ENCODE measurements around the gene GIT2.
"Not testable (repeated sequence)": the region's sequence is repeated elsewhere in the genome, so short reads cannot be mapped to it uniquely, and the experiment has no call there.

GIT2 gene

GRCh38 chr12:109899783-109900751 lies 96.1 kb downstream of the GIT2 start, which contains the start of gene TCHP:
Gene TCHP, plus strand, starts transcription at chr12:109900274. Its CDS starts 2,753 bp downstream, at chr12:109903027.
- peaks cover 27% of the 10 kb centered on the region for H3K79me2 ChIP-seq (ENCODE audit: insufficient read depth, low read length)
- peak within 1 kb of the TSS; percentile 77 for H3K4me2 ChIP-seq (ENCODE audit: insufficient read depth, low read length)
- peaks cover 25% of the 10 kb centered on the region for H3K36me3 ChIP-seq (ENCODE audit: insufficient read depth, low read length)
- TF ChIP-seq CTCF (IDR thresholded peaks at IDR 0.05; ENCODE audit: borderline replicate concordance, extremely low read depth, low read length, poor library complexity, severe bottlenecking) (peak; percentile 66), EZH2 (IDR thresholded peaks at IDR 0.05; ENCODE audit: borderline replicate concordance, low read depth, low read length, severe bottlenecking) (no peak)
- H3K4me1 ChIP-seq (ENCODE audit: insufficient read depth, low read length): peaks cover 23% of the 10 kb centered on the region
- ATAC-seq (ENCODE audit: insufficient read depth, low read depth): peak; percentile 85
- H2AFZ ChIP-seq (ENCODE audit: low read depth, low read length): peak within 1 kb of the TSS; percentile 93
- H3K4me3 ChIP-seq (ENCODE audit: low read depth in 1 of 2, low read length in 2 of 2): peak within 1 kb of the TSS; percentile 48 to 80
- peak within 1 kb of the TSS; percentile 71 for H3K9ac ChIP-seq (ENCODE audit: low read depth, low read length)
- H3K9me3 ChIP-seq (ENCODE audit: insufficient read depth, low read length, severe bottlenecking): no peaks in the 10 kb centered on the region
- H3K27me3 ChIP-seq (ENCODE audit: insufficient read depth, low read length, poor library complexity): no peaks in the 10 kb centered on the region
- no peaks in the 10 kb centered on the region for H4K20me1 ChIP-seq (ENCODE audit: insufficient read depth, low read length)
- H3K27ac ChIP-seq (ENCODE audit: low read length): peak within 1 kb of the TSS; percentile 82
- DNase-seq: peak; percentile 84

- H3K27ac ChIP-seq (ENCODE audit: low read length); H3K27me3 ChIP-seq (ENCODE audit: insufficient read depth, low read length, poor library complexity); ATAC-seq (ENCODE audit: insufficient read depth, low read depth); H3K9me3 ChIP-seq (ENCODE audit: insufficient read depth, low read length, severe bottlenecking); H4K20me1 ChIP-seq (ENCODE audit: insufficient read depth, low read length); DNase-seq: not testable (repeated sequence)
- Histone ChIP-seq H3K4me2 (ENCODE audit: insufficient read depth, low read length) (peak overlapping the region; percentile 77), H3K79me2 (ENCODE audit: insufficient read depth, low read length) (peaks cover 27% of the 10 kb centered on the region), H2AFZ (ENCODE audit: low read depth, low read length) (peak overlapping the region; percentile 93), H3K9ac (ENCODE audit: low read depth, low read length) (peak overlapping the region; percentile 71), H3K4me1 (ENCODE audit: insufficient read depth, low read length) (peaks cover 23% of the 10 kb centered on the region), H3K36me3 (ENCODE audit: insufficient read depth, low read length) (peaks cover 18% of the 10 kb centered on the region), H3K4me3 (ENCODE audit: low read depth in 1 of 2, low read length in 2 of 2) (peak overlapping the region in 1 of 2 experiments; percentile 80; a peak in 2 of 4 replicates)
Measured at GRCh38 chr12:109899345-109899744, 96.8 kb downstream of the GIT2 start.

GRCh38 chr12:109897029-109897428 lies 99.1 kb downstream of the GIT2 start:
- no peaks in the 10 kb centered on the region for H4K20me1 ChIP-seq (ENCODE audit: insufficient read depth, low read length)
- no peak overlapping the region for H3K27ac ChIP-seq (ENCODE audit: low read length)
- no peak for TF ChIP-seq CTCF (IDR thresholded peaks at IDR 0.05; ENCODE audit: borderline replicate concordance, extremely low read depth, low read length, poor library complexity, severe bottlenecking)
- no peak for TF ChIP-seq EZH2 (IDR thresholded peaks at IDR 0.05; ENCODE audit: borderline replicate concordance, low read depth, low read length, severe bottlenecking)
- H2AFZ ChIP-seq (ENCODE audit: low read depth, low read length): no peak overlapping the region
- H3K79me2 ChIP-seq (ENCODE audit: insufficient read depth, low read length): peaks cover 19% of the 10 kb centered on the region
- H3K9me3 ChIP-seq (ENCODE audit: insufficient read depth, low read length, severe bottlenecking): no peaks in the 10 kb centered on the region
- no peak overlapping the region for H3K4me2 ChIP-seq (ENCODE audit: insufficient read depth, low read length)
- H3K4me1 ChIP-seq (ENCODE audit: insufficient read depth, low read length): peaks cover 24% of the 10 kb centered on the region
- no peak overlapping the region for H3K9ac ChIP-seq (ENCODE audit: low read depth, low read length)
- no peak for ATAC-seq (ENCODE audit: insufficient read depth, low read depth)
- H3K36me3 ChIP-seq (ENCODE audit: insufficient read depth, low read length): no peaks in the 10 kb centered on the region
- no peaks in the 10 kb centered on the region for H3K27me3 ChIP-seq (ENCODE audit: insufficient read depth, low read length, poor library complexity)
- no peak for DNase-seq
- H3K4me3 ChIP-seq (ENCODE audit: low read depth in 1 of 2, low read length in 2 of 2): no peak overlapping the region

GRCh38 chr12:109896188-109896587 lies 100.0 kb downstream of the GIT2 start:
- ATAC-seq (ENCODE audit: insufficient read depth, low read depth) (no peak), DNase-seq (no peak)
- TF ChIP-seq CTCF (IDR thresholded peaks at IDR 0.05; ENCODE audit: borderline replicate concordance, extremely low read depth, low read length, poor library complexity, severe bottlenecking) (no peak), EZH2 (IDR thresholded peaks at IDR 0.05; ENCODE audit: borderline replicate concordance, low read depth, low read length, severe bottlenecking) (no peak)
- no peak overlapping the region for H3K27ac ChIP-seq (ENCODE audit: low read length)
- peaks cover 15% of the 10 kb centered on the region for H3K4me1 ChIP-seq (ENCODE audit: insufficient read depth, low read length)
- no peak overlapping the region for H3K9ac ChIP-seq (ENCODE audit: low read depth, low read length)
- no peak overlapping the region for H3K4me2 ChIP-seq (ENCODE audit: insufficient read depth, low read length)
- no peak overlapping the region for H2AFZ ChIP-seq (ENCODE audit: low read depth, low read length)
- H3K9me3 ChIP-seq (ENCODE audit: insufficient read depth, low read length, severe bottlenecking): no peaks in the 10 kb centered on the region
- no peaks in the 10 kb centered on the region for H3K36me3 ChIP-seq (ENCODE audit: insufficient read depth, low read length)
- H3K4me3 ChIP-seq (ENCODE audit: low read depth in 1 of 2, low read length in 2 of 2): no peak overlapping the region
- no peaks in the 10 kb centered on the region for H3K27me3 ChIP-seq (ENCODE audit: insufficient read depth, low read length, poor library complexity)
- H4K20me1 ChIP-seq (ENCODE audit: insufficient read depth, low read length): no peaks in the 10 kb centered on the region
- H3K79me2 ChIP-seq (ENCODE audit: insufficient read depth, low read length): peaks cover 10% of the 10 kb centered on the region
